Measurements from ENCODE around the gene MROH9.

DNA sequence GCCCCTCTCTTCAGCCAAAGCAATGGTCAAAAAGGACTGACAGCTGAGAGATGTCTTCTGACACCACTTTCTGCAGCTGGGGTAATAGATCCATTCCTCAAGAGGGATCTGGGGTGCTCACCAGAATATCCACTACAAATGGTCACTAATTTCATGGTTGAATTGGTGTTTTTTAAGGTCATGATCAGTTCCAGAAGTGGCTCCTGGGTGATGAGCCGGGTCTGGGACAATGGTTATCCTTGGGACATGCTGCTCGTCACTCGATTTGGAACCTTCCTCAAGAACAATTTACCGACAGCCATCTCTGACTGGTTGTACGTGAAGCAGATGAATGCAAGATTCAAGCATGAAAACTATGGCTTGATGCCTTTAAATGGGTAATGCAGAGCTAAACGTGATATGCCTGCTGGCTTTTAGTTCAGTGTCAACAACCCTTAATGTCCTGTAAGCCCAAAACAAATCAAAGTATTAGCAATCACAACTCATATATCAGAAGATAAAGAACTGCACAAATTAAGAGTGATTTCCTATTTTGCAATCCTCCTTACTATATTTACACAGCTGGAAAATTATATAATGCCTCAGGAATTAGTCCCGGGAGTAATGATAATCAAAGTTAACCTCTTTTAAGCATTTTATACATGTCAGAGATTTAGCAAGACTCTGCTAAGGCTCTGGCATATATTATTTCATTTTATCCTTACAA is 175.4 kb downstream of the MROH9 start:
- TF ChIP-seq, protein P1, sequence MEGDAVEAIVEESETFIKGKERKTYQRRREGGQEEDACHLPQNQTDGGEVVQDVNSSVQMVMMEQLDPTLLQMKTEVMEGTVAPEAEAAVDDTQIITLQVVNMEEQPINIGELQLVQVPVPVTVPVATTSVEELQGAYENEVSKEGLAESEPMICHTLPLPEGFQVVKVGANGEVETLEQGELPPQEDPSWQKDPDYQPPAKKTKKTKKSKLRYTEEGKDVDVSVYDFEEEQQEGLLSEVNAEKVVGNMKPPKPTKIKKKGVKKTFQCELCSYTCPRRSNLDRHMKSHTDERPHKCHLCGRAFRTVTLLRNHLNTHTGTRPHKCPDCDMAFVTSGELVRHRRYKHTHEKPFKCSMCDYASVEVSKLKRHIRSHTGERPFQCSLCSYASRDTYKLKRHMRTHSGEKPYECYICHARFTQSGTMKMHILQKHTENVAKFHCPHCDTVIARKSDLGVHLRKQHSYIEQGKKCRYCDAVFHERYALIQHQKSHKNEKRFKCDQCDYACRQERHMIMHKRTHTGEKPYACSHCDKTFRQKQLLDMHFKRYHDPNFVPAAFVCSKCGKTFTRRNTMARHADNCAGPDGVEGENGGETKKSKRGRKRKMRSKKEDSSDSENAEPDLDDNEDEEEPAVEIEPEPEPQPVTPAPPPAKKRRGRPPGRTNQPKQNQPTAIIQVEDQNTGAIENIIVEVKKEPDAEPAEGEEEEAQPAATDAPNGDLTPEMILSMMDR (IDR thresholded peaks at IDR 0.05), result no peak
- no peak for TF ChIP-seq POLR2A (IDR thresholded peaks at IDR 0.05; ENCODE audit: low read depth)
- no peak for TF ChIP-seq POLR2AphosphoS5 (IDR thresholded peaks at IDR 0.05)
- TF ChIP-seq EP300 (IDR thresholded peaks at IDR 0.05), result no peak
